Stimulated activated naive CD8-positive, alpha-beta T cell treated with anti-CD3 and anti-CD28 coated beads, Interleukin-15, Interleukin-2, amounts not matched to agents 100 U/mL and 50 U/mL, for 24 hours (primary cell): Measurements from ENCODE around the gene RNASE8.
"Not testable (repeated sequence)": the region's sequence is repeated elsewhere in the genome, so short reads cannot be mapped to it uniquely, and the experiment has no call there.

Experiments used
- ATAC-seq: fragments of 150-1000 bp; cut with Tn5 transposase; one replicate; pipeline ENCODE4 v1.10.0; 2021
- DNase-seq: peaks from one replicate; pipeline ENCODE4 v3.0.0; 2021

RNASE8 gene

DNA sequence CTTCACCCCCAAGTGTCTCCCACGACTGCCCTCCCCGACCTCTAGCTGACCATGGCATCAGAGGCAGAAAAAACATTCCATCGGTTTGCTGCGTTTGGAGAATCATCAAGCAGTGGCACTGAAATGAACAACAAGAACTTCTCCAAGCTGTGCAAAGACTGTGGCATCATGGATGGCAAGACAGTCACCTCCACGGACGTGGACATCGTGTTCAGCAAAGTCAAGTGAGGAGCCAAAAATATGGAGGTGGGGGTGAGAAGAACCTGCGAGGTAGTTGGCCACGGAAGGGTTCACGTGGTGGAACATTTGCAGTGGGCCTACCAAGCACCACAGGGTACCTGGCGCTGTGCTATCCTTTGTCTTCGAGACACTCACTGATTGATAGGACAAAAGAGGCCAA lies 27.1 kb upstream of the RNASE8 start:
- DNase-seq (no peak), ATAC-seq (no peak)

GRCh38 chr14:21032326-21033132 lies 25.1 kb upstream of the RNASE8 start:
- no peak for ATAC-seq
- no peak for DNase-seq

DNA sequence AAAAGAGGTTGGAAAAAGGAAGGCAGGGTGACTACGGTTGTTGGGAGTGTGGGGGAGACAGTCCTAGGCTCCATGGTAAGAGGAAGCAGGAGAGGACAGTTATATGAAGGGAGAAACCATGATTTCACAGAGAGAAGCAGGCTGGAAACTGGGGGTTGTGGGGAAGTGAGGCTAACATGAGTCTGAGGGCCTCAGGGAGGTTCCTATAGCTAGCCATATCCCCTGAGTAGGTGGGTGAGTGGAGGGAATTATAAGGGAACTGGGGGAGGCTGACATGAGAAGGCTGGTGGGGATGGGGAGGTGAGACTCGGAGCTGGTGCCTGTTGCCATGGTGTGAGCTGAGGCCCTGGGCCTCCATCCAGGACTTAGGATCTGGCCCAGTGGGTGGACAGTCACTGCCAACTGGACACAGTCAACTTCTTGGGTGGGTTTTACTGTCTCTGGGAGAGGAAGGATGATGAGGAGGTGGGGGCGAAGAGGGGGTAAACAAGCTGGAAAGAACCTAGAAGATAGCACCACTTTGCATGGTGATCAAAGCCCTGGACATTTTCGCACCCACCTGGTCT lies 24.4 kb upstream of the RNASE8 start:
- DNase-seq (no peak), ATAC-seq (no peak)

DNA sequence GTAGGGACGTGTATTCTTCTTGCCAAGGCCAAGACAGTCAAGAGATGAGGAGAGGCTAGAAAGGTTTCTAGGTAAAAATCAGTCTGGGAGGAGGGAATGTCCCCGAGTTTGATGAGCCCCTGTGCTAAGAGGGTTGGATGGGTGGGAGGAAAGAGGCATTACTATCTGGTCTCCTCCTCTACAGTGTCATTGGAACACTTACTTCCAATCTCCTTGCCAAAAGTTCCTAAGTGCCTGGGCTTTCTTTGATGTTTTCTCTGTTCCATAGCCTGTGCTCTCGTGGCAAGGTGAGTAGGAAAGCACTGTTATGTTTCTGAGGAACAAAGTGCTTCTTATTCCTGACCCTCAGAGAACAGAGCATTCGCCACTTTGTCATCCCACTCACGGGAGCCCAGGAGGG lies 22.9 kb upstream of the RNASE8 start, which contains the start of gene RNASE13:
Gene RNASE13, minus strand, starts transcription at position 101 of the 400 bp plus-strand sequence. CDS start 519 bp downstream, outside the sequence.
- DNase-seq (no peak), ATAC-seq (no peak)

- ATAC-seq: no peak
- DNase-seq: no peak
Measured at GRCh38 chr14:21036751-21037150, 20.9 kb upstream of the RNASE8 start.

DNA sequence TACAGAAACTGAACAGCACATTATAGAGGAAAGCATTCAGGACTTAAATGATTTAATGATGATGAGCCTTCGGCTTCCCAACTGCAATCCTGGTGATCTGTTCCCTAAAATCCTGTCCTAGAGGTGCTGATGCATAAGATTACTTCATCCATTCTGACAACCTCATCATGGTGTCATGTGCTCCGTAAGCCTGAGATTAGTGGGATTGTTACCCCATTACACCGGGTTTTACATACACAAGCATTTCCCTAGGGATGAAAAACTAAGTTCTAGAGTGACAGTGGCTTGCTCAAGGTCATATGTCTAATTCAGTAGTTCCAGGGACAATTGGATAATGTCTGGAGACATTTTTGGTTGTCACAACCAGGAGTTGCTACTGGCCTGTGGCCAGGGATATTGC lies 20.5 kb upstream of the RNASE8 start:
- no peak for ATAC-seq

GRCh38 chr14:21038441-21039422 lies 18.9 kb upstream of the RNASE8 start:
- DNase-seq: no peak
- no peak for ATAC-seq

More for the DNA sequence above, 20.5 kb upstream of the RNASE8 start:
- no peak for DNase-seq

DNA sequence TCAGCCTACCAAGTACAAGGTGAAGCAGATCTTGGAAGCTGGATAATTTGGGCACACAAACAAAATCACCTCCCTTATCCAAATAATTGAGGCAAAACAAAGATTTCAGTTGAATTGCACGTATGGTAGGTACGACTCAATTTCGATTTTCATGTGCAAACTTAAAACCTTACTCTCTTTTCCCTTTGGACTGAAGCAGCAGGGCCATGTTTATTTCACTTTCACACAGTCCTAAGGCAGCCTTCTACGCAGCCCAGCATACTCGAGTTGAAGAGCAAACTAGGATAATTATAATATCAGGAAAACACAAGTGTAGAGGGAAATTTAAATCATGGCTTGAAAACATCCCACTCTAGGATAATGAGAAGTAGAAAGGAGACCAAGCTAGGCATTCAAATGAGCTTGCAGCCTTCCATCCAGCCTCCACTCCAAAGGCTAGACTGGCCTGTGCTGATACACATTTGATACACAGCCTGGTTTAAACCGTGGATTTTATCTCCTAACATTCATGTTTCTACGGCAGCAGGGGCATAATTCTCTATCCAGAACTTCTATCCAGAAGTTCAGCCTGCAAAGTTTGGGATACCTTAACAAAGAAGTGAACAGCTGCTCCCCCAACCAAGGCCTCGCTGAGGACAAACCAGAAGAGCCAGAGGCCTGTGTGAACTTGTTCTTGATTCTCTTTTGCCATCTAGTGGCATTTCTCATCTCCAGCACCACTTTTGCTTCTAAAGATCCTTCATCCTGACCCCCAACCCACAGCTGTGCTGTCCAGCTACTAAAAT lies 17.8 kb upstream of the RNASE8 start:
- DNase-seq (no peak), ATAC-seq (peak; percentile 67)

GRCh38 chr14:21040370-21040925 lies 17.2 kb upstream of the RNASE8 start:
- ATAC-seq: no peak
- no peak for DNase-seq

DNA sequence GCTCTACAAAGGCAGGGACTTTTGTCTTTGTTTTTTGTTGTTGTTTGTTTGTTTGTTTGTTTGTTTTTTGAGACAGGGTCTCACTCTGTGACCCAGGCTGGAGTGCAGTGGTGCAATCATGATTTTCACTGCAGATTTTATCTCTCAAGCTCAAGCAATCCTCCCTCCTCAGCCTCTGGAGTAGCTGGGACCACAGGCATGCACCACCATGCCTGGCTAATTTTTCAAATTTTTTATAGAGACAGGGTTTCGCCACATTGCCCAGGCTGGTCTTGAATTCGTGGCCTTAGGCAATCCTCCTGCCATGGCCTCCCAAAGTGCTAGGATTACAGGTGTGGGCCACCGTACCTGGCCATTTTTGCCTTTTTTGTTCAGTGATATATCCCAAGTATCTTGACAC lies 16.7 kb upstream of the RNASE8 start:
- not testable (repeated sequence) for ATAC-seq

DNA sequence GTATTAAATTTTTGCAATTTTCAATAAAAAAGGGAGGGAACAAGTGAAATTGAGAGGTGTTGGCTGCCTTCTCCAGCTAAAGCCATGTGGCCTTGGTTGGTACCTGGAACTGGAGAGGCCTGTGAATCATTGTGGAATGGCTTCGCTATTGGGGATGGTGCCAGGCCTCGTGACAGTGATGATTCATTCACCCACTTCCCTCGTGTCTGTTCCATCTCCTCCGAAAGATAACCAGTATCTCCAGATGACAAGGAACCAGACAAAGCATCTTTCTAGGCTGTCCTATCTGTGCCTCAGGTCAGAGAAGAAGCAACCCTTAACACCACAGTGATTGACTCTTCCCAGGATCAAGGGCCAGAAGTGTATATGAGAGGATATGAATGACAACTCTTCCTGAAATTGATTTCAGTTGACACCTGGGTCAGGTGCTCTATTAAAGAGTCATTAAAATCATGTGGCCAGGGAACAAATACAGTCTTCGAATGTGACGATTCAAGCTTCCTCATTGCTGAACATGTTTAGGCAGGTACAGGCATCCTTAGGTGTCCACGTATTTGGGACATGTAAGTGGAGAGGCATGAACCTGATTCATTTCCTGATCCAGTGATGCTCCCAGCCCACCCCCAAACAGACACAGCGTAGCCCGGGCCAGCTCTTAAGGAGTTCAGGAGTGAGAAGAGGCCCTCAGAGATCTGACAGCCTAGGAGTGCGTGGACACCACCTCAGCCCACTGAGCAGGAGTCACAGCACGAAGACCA lies 15.8 kb upstream of the RNASE8 start, which contains the start of gene RNASE7:
Gene RNASE7, plus strand, starts transcription at position 687 of the 758 bp plus-strand sequence. CDS start 631 bp downstream, outside the sequence.
- ATAC-seq: no peak

More for the DNA sequence above, 16.7 kb upstream of the RNASE8 start:
- DNase-seq: not testable (repeated sequence)

DNA sequence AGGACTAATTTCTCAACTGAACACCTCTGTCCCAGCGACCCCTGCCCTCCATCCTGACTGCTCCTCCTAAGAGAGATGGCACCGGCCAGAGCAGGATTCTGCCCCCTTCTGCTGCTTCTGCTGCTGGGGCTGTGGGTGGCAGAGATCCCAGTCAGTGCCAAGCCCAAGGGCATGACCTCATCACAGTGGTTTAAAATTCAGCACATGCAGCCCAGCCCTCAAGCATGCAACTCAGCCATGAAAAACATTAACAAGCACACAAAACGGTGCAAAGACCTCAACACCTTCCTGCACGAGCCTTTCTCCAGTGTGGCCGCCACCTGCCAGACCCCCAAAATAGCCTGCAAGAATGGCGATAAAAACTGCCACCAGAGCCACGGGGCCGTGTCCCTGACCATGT lies 14.7 kb upstream of the RNASE8 start:
- DNase-seq: no peak

More for the DNA sequence above, 15.8 kb upstream of the RNASE8 start, which contains the start of gene RNASE7:
- DNase-seq: no peak

GRCh38 chr14:21043387-21043973 lies 14.1 kb upstream of the RNASE8 start:
- no peak for ATAC-seq
- no peak for DNase-seq

More for the DNA sequence above, 14.7 kb upstream of the RNASE8 start:
- ATAC-seq: no peak

GRCh38 chr14:21043974-21044618 lies 13.5 kb upstream of the RNASE8 start:
- ATAC-seq (no peak), DNase-seq (no peak)

GRCh38 chr14:21047378-21047781 lies 10.2 kb upstream of the RNASE8 start:
- DNase-seq: no peak
- no peak for ATAC-seq

DNA sequence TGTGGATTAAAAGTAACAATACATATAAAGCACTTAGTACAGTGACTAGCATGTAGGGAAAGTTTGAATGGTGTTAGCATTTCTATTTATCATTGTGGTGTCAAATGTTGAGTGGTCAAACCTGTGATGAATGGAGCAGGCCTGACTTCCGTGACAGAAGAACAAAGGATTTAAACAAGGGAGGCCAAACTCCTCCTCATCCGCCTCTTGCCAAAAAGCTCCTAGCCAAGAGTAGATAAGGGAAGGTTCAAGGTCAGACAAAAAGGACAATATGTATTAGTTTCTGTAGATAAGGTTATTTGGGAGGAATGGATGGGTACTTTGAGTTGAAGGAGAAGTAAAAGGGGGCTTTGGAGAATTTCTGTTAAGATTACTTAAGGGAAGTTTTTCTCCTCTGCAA lies 9.0 kb upstream of the RNASE8 start:
- no peak for ATAC-seq

DNA sequence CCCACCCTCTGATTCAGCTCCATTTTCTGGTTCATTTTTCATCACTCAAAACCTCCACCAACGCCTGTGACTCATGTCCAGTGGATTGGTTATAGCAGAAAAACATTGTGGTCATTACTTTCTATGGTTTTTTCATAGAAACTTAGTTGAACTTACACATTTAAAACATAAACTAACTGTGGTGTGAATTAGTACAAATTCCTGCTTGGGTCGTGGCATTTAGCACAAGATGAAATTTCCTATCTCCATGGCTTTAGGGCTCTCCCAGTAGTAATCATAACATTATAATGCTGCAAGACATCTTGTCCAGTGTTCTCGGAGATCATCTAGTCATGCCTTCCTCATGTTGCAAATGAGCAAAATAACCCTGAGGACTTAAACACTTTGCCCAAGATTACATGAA lies 8.3 kb upstream of the RNASE8 start:
- no peak for DNase-seq
- ATAC-seq: no peak

More for the DNA sequence above, 9.0 kb upstream of the RNASE8 start:
- DNase-seq: no peak

- no peak for ATAC-seq
- no peak for DNase-seq
Measured at GRCh38 chr14:21050597-21050996, 7.0 kb upstream of the RNASE8 start.
